Mammary epithelial cell (primary cell): ENCODE results near the gene LCMT2.

Experiments used
- EZH2 ChIP-seq: IDR thresholded peaks from 2 replicates; pipeline ENCODE4 v1.6.1; 2012; ENCODE audit warnings: low read length, inconsistent platforms, borderline replicate concordance
- TF ChIP-seq, protein P1 (sequence below), 2 donors: IDR thresholded peaks in 1 of 2; conservative IDR thresholded peaks in 1 of 2; 2 replicates each; pipeline ENCODE4 v1.5.1; 2011 to 2012; ENCODE audit warnings: inconsistent platforms in 2 of 2, low read length in 2 of 2, mild to moderate bottlenecking in 2 of 2, control low read depth in 1 of 2, low read depth in 1 of 2; ENCODE audit not compliant: insufficient read depth in 1 of 2; ENCODE audit errors: extremely low read depth in 1 of 2

DNA sequence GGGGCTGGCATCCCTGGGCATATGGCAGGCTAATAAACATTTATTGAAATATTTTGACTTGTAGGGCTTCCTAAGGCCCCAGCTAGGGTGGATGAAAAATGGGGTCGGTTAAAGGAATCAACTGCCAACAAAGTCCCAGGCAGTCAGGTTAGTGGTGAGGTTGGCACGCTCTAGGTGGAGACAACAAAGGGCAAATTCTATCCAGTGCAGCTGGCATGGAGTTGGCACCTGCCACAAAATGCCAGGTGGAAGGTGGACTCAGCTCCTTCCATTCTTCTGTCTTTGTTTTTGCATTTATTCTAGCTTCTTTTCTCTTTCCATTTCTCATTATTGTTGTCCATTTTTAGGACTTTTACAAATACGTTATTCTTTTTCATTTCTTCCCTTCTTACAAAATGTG, 31.0 kb downstream of the LCMT2 start:
- TF ChIP-seq, protein P1, sequence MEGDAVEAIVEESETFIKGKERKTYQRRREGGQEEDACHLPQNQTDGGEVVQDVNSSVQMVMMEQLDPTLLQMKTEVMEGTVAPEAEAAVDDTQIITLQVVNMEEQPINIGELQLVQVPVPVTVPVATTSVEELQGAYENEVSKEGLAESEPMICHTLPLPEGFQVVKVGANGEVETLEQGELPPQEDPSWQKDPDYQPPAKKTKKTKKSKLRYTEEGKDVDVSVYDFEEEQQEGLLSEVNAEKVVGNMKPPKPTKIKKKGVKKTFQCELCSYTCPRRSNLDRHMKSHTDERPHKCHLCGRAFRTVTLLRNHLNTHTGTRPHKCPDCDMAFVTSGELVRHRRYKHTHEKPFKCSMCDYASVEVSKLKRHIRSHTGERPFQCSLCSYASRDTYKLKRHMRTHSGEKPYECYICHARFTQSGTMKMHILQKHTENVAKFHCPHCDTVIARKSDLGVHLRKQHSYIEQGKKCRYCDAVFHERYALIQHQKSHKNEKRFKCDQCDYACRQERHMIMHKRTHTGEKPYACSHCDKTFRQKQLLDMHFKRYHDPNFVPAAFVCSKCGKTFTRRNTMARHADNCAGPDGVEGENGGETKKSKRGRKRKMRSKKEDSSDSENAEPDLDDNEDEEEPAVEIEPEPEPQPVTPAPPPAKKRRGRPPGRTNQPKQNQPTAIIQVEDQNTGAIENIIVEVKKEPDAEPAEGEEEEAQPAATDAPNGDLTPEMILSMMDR (conservative IDR thresholded peaks at IDR 0.05 in 1 of 2, IDR thresholded peaks at IDR 0.05 in 1 of 2; ENCODE audit: extremely low read depth in 1 of 2, insufficient read depth in 1 of 2, low read depth in 1 of 2, low read length in 2 of 2): no peak
- no peak for TF ChIP-seq EZH2
